Neural progenitor cell (in vitro differentiated cells): ENCODE data around the gene TAS1R1. TPM values are rescaled to one million over a fixed set of nuclear protein-coding genes. Genes with fewer than 3 reads are reported as not detected.

Experiments
- DNase-seq: peaks from one replicate; pipeline ENCODE4 v3.0.0-alpha.2; 2016; ENCODE audit warnings: low spot score
- H2AFZ ChIP-seq: fragments of 200-600 bp; sonication (generic); replicated peaks from 2 replicates; pipeline ENCODE4 v1.6.1; 2016; ENCODE audit warnings: antibody characterized with exemption
- H3F3A ChIP-seq: fragments of 200-600 bp; sonication (generic); 2 replicates; pipeline ENCODE4 v1.6.1; 2016; ENCODE audit warnings: antibody characterized with exemption, low read depth
- H3K27ac ChIP-seq: fragments of 200-600 bp; sonication (generic); 2 replicates; pipeline ENCODE4 v1.5.1; 2016; ENCODE audit warnings: mild to moderate bottlenecking
- H3K27me3 ChIP-seq: fragments of 200-600 bp; sonication (generic); 2 replicates; pipeline ENCODE4 v1.6.1; 2016; ENCODE audit warnings: mild to moderate bottlenecking, moderate library complexity
- H3K36me3 ChIP-seq: fragments of 200-600 bp; sonication (generic); 2 replicates; pipeline ENCODE4 v1.5.1; 2016
- H3K4me1 ChIP-seq: fragments of 200-600 bp; sonication (generic); 2 replicates; pipeline ENCODE4 v1.6.1; 2016; ENCODE audit warnings: mixed run types
- H3K4me2 ChIP-seq: fragments of 200-600 bp; sonication (generic); 2 replicates; pipeline ENCODE4 v1.6.1; 2016
- H3K4me3 ChIP-seq: fragments of 200-600 bp; sonication (generic); 2 replicates; pipeline ENCODE4 v1.5.1; 2016
- H3K79me2 ChIP-seq: fragments of 200-600 bp; sonication (generic); 2 replicates; pipeline ENCODE4 v1.6.1; 2016; ENCODE audit warnings: low read depth
- H3K9ac ChIP-seq: fragments of 200-600 bp; sonication (generic); 2 replicates; pipeline ENCODE4 v1.6.1; 2016
- H3K9me3 ChIP-seq: fragments of 200-600 bp; sonication (generic); 2 replicates; pipeline ENCODE4 v1.5.1; 2016; ENCODE audit warnings: low read depth
- H4K20me1 ChIP-seq: fragments of 200-600 bp; sonication (generic); 2 replicates; pipeline ENCODE4 v1.6.1; 2016; ENCODE audit warnings: low read depth
- H3K27ac Mint-ChIP-seq: 3 replicates; pipeline ENCODE4 v1.8.0; 2021; ENCODE audit warnings: mixed read lengths
- H3K27me3 Mint-ChIP-seq: 2 replicates; pipeline ENCODE4 v1.8.0; 2022; ENCODE audit warnings: low read depth, mild to moderate bottlenecking, inconsistent platforms, moderate library complexity, mixed read lengths; ENCODE audit not compliant: insufficient read depth
- H3K36me3 Mint-ChIP-seq: 3 replicates; pipeline ENCODE4 v1.8.0; 2021; ENCODE audit warnings: mixed read lengths
- H3K4me1 Mint-ChIP-seq: 3 replicates; pipeline ENCODE4 v1.8.0; 2021; ENCODE audit warnings: mixed read lengths
- H3K4me3 Mint-ChIP-seq: 3 replicates; pipeline ENCODE4 v1.8.0; 2021; ENCODE audit warnings: mild to moderate bottlenecking, moderate library complexity, mixed read lengths
- H3K9me3 Mint-ChIP-seq: 3 replicates; pipeline ENCODE4 v1.8.0; 2020; ENCODE audit warnings: mixed read lengths
- EZH2 ChIP-seq: fragments of 200-600 bp; sonication (generic); IDR thresholded peaks from 2 replicates; pipeline ENCODE4 v1.6.1; 2017; ENCODE audit warnings: antibody characterized with exemption, mild to moderate bottlenecking, moderate library complexity
- EZH2phosphoT487 ChIP-seq: fragments of 200-600 bp; sonication (generic); IDR thresholded peaks from 2 replicates; pipeline ENCODE4 v1.6.1; 2017; ENCODE audit warnings: antibody characterized with exemption
- total RNA-seq: library from RNA; depleted of rRNA; stranded (reverse); fragments of >200 nt; gene quantifications from 2 replicates; pipeline ENCODE4 v1.2.3, GENCODE V29; 2015; ENCODE audit warnings: low replicate concordance
- TF ChIP-seq, protein P1 (sequence below): fragments of 200-600 bp; sonication (generic); IDR thresholded peaks from 2 replicates; pipeline ENCODE4 v1.5.1; 2017; ENCODE audit warnings: antibody characterized with exemption, mild to moderate bottlenecking

TAS1R1 gene
- total RNA-seq, 1 donor from 2014 or later = not detected

DNA sequence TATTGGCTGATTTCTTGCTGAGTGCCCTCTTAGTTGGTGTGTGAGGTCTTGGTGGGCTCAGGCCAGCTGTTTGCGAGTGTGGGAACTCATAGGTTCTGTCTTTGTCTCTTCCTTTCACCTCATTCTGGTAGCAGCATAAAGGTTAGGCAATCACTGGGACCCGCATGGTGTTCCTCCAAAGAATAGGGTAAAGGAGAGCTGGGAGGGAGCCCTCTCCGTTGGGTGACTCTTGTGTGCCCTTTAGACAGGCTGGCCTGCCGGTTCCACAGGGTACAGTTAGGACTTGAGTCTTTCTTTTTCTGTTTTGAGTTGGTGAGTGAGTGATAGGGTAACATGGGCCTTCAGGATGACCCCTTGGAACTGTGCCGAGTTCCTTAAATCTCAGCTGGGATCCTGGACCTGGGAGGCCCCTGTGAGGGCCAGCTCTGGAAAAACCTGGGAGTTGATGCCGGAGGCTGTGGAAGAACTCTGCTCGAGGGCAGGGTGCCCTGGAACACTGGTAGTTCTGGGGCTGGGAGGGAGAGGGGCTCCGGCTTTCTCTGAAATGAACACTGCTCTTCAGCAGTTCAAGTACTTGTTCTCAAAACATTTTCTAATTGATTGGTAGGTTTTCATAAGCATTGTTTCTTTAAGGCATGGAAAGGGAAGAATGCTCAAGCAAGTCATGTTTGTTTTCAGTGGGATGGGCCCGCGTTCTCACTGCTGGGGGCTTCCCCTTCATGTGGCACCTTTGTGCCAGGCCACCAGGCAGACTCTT lies 67.5 kb downstream of the TAS1R1 start:
- peak overlapping the region; percentile 59 for H3K27ac ChIP-seq
- no peak overlapping the region for H3K4me2 ChIP-seq
- Mint-ChIP-seq H3K9me3 (no peaks in the 10 kb centered on the region), H3K4me3 (peak overlapping the region; percentile 6), H3K4me1 (peaks cover 16% of the 10 kb centered on the region), H3K36me3 (peaks cover 31% of the 10 kb centered on the region), H3K27ac (no peak overlapping the region), H3K27me3 (no peaks in the 10 kb centered on the region)
- H3K27me3 ChIP-seq = no peaks in the 10 kb centered on the region
- peaks cover 8% of the 10 kb centered on the region for H3K4me1 ChIP-seq
- no peak overlapping the region for H3K9ac ChIP-seq
- no peak overlapping the region for H2AFZ ChIP-seq
- H4K20me1 ChIP-seq = peaks cover 83% of the 10 kb centered on the region
- no peaks in the 10 kb centered on the region for H3K36me3 ChIP-seq
- H3F3A ChIP-seq = peaks cover 27% of the 10 kb centered on the region
- no peak for DNase-seq
- no peak overlapping the region for H3K4me3 ChIP-seq
- TF ChIP-seq, protein P1, sequence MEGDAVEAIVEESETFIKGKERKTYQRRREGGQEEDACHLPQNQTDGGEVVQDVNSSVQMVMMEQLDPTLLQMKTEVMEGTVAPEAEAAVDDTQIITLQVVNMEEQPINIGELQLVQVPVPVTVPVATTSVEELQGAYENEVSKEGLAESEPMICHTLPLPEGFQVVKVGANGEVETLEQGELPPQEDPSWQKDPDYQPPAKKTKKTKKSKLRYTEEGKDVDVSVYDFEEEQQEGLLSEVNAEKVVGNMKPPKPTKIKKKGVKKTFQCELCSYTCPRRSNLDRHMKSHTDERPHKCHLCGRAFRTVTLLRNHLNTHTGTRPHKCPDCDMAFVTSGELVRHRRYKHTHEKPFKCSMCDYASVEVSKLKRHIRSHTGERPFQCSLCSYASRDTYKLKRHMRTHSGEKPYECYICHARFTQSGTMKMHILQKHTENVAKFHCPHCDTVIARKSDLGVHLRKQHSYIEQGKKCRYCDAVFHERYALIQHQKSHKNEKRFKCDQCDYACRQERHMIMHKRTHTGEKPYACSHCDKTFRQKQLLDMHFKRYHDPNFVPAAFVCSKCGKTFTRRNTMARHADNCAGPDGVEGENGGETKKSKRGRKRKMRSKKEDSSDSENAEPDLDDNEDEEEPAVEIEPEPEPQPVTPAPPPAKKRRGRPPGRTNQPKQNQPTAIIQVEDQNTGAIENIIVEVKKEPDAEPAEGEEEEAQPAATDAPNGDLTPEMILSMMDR = no peak
- no peak for TF ChIP-seq EZH2
- TF ChIP-seq EZH2phosphoT487 = no peak
- peaks cover 80% of the 10 kb centered on the region for H3K79me2 ChIP-seq
- H3K9me3 ChIP-seq = no peaks in the 10 kb centered on the region

DNA sequence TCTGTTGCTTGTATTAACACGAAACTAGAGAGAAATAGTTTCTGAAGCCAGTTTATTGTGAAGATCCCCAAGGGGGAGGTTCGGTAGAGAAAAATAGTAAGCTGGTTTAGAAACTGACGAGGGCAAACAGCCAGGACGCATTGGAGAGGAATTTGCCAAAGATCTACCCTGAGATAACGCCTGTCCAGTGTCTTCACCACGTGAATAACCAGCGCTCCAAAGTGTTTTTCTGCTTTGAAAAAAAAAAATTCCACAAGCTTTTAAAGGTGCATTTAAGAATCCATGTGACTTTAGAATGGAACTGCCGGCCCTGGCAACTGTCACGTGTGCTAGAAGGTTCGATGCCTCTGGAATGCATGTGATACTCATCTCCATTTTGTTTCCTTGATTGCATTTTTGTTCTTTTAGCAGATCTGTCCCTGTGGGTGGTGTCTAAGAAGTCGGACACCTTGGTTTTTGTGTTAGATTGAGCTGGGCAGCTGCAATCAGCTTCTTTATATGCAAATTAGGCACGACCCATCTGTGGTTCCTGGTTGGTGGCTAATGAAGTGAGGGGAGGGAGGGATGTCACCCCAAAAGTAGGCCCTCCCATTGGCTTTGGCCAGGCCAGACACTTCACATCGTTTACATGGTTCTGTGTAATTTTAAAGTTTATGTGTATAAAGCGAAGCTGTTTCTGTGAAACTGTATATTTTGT lies 68.3 kb downstream of the TAS1R1 start:
- Histone ChIP-seq H3F3A (peaks cover 27% of the 10 kb centered on the region), H3K27me3 (no peaks in the 10 kb centered on the region), H4K20me1 (peaks cover 75% of the 10 kb centered on the region), H3K4me2 (no peak overlapping the region), H3K36me3 (no peaks in the 10 kb centered on the region), H3K9me3 (no peaks in the 10 kb centered on the region), H3K4me1 (peaks cover 8% of the 10 kb centered on the region), H2AFZ (no peak overlapping the region), H3K79me2 (peaks cover 74% of the 10 kb centered on the region), H3K27ac (peak overlapping the region; percentile 66), H3K4me3 (no peak overlapping the region), H3K9ac (no peak overlapping the region)
- no peak for DNase-seq
- Mint-ChIP-seq H3K9me3 (no peaks in the 10 kb centered on the region), H3K27ac (no peak overlapping the region), H3K36me3 (peaks cover 32% of the 10 kb centered on the region), H3K4me3 (no peak overlapping the region), H3K27me3 (no peaks in the 10 kb centered on the region), H3K4me1 (peaks cover 16% of the 10 kb centered on the region)
- TF ChIP-seq, protein P1 = no peak
- TF ChIP-seq EZH2phosphoT487 = no peak
- no peak for TF ChIP-seq EZH2

DNA sequence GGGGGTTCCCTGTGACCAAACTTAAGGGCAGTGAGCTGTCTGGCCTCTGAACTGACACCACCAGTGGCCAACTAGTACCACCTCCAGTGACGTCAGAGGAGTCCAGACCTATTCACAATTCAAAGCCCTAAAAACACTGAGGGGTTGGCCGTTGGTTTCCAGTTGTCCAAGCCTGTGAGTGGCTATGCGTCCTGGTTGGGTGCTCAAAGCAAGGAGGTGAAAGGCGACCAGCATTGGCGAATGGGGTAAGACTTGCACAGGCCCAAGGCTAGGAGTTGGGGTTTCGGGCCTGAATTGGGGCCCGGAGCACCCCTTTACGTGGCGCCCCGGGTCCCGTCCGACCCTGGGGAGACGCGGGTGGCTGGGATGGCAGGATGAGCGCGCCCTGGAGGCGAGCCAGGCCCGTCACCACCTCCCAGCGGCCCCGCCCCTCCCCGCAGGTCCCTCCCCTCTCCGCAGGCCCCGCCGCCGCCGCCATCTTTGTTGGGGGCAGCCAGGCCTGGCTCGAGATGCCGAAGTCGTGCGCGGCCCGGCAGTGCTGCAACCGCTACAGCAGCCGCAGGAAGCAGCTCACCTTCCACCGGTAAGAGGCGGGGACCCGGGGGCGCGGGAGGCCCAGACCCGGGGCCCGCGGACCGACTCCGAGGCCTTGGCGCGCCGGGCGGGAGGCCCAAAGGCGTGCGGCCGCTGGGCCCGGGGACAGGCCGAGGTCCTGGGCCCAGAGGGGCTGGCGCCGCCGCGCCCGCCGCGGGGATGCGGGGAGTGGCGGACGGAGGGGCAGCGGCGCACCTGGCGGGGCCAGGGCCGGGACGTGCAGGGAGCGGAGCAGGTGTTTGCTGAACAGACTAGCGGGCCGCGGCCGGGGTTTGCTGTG lies 69.8 kb downstream of the TAS1R1 start, which contains the start of gene THAP3:
THAP3 (plus strand) TSS at position 159 of the 874 bp plus-strand sequence; CDS start at position 510, 351 bp downstream.
- Mint-ChIP-seq H3K9me3 (no peaks in the 10 kb centered on the region), H3K4me3 (peak within 1 kb of the TSS; percentile 95), H3K27me3 (no peaks in the 10 kb centered on the region), H3K27ac (peak within 1 kb of the TSS; percentile 91), H3K4me1 (peaks cover 16% of the 10 kb centered on the region), H3K36me3 (peaks cover 29% of the 10 kb centered on the region)
- no peak for TF ChIP-seq EZH2phosphoT487
- TF ChIP-seq, protein P1 = peak; percentile 41
- peak within 1 kb of the TSS; percentile 91 for H3K4me2 ChIP-seq
- peak within 1 kb of the TSS; percentile 74 for H3K9ac ChIP-seq
- peak; percentile 94 for DNase-seq
- H3F3A ChIP-seq = peaks cover 27% of the 10 kb centered on the region
- no peaks in the 10 kb centered on the region for H3K36me3 ChIP-seq
- peaks cover 8% of the 10 kb centered on the region for H3K4me1 ChIP-seq
- no peaks in the 10 kb centered on the region for H3K9me3 ChIP-seq
- peak within 1 kb of the TSS; percentile 64 for H3K4me3 ChIP-seq
- peak within 1 kb of the TSS; percentile 66 for H3K27ac ChIP-seq
- H2AFZ ChIP-seq = no peak within 1 kb of the TSS
- peaks cover 59% of the 10 kb centered on the region for H3K79me2 ChIP-seq
- peaks cover 59% of the 10 kb centered on the region for H4K20me1 ChIP-seq
- H3K27me3 ChIP-seq = no peaks in the 10 kb centered on the region
